ENCODE measurements around the gene BOD1L1.

DNA sequence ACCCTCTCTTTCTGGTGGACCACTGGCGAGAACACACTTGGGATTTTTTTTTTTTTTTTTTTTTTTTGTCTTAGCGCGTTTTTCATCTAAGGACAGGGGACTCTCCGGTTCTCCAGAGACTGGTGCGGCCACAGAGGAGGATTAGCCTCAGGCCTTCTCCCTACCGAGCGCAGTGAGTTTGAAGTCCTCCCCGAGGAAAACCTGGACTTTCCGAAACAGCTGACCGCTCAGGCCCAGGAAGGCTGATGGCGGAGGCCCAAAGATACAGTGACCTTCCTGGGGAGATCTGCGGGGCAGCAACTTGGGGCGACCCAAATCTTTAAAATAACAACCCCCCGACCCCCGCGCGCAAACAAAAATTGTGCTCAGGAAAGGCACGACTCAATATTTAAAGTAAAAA is 92.4 kb downstream of the BOD1L1 start:
- TF ChIP-seq EZH2 (IDR thresholded peaks at IDR 0.05; ENCODE audit: borderline replicate concordance, insufficient read depth, low read length, poor library complexity, severe bottlenecking) (no peak), RAD21 (conservative IDR thresholded peaks at IDR 0.05) (no peak), POLR2AphosphoS5 (IDR thresholded peaks at IDR 0.05) (no peak), CTCF (IDR thresholded peaks at IDR 0.05; ENCODE audit: poor library complexity, severe bottlenecking) (no peak), EP300 (conservative IDR thresholded peaks at IDR 0.05; ENCODE audit: poor library complexity, severe bottlenecking) (no peak), MXI1 (conservative IDR thresholded peaks at IDR 0.05; ENCODE audit: poor library complexity, severe bottlenecking) (no peak), SMC3 (conservative IDR thresholded peaks at IDR 0.05; ENCODE audit: poor library complexity) (no peak), REST (IDR thresholded peaks at IDR 0.05; ENCODE audit: borderline replicate concordance) (no peak)

Data from neural cell (in vitro differentiated cells).